ENCODE measurements around the gene MTMR12.

- TF ChIP-seq TSHZ2 (CRISPR knock-in tag; IDR thresholded peaks at IDR 0.05): no peak
- TF ChIP-seq, protein P1, sequence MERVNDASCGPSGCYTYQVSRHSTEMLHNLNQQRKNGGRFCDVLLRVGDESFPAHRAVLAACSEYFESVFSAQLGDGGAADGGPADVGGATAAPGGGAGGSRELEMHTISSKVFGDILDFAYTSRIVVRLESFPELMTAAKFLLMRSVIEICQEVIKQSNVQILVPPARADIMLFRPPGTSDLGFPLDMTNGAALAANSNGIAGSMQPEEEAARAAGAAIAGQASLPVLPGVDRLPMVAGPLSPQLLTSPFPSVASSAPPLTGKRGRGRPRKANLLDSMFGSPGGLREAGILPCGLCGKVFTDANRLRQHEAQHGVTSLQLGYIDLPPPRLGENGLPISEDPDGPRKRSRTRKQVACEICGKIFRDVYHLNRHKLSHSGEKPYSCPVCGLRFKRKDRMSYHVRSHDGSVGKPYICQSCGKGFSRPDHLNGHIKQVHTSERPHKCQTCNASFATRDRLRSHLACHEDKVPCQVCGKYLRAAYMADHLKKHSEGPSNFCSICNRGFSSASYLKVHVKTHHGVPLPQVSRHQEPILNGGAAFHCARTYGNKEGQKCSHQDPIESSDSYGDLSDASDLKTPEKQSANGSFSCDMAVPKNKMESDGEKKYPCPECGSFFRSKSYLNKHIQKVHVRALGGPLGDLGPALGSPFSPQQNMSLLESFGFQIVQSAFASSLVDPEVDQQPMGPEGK (CRISPR knock-in tag; IDR thresholded peaks at IDR 0.05; ENCODE audit: borderline replicate concordance): no peak
- no peak for TF ChIP-seq PPARA (CRISPR knock-in tag; IDR thresholded peaks at IDR 0.05; ENCODE audit: borderline replicate concordance)
- no peak for TF ChIP-seq ZFP30 (CRISPR knock-in tag; IDR thresholded peaks at IDR 0.05)
- TF ChIP-seq SNAI2 (CRISPR knock-in tag; IDR thresholded peaks at IDR 0.05): no peak
- no peak for TF ChIP-seq ZNF8 (CRISPR knock-in tag; IDR thresholded peaks at IDR 0.05)
- no peak for TF ChIP-seq BACH2 (CRISPR knock-in tag; IDR thresholded peaks at IDR 0.05; ENCODE audit: borderline replicate concordance)
- TF ChIP-seq, protein P2, sequence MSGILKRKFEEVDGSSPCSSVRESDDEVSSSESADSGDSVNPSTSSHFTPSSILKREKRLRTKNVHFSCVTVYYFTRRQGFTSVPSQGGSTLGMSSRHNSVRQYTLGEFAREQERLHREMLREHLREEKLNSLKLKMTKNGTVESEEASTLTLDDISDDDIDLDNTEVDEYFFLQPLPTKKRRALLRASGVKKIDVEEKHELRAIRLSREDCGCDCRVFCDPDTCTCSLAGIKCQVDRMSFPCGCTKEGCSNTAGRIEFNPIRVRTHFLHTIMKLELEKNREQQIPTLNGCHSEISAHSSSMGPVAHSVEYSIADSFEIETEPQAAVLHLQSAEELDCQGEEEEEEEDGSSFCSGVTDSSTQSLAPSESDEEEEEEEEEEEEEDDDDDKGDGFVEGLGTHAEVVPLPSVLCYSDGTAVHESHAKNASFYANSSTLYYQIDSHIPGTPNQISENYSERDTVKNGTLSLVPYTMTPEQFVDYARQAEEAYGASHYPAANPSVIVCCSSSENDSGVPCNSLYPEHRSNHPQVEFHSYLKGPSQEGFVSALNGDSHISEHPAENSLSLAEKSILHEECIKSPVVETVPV (CRISPR knock-in tag; IDR thresholded peaks at IDR 0.05): no peak
- TF ChIP-seq RARB (CRISPR knock-in tag; IDR thresholded peaks at IDR 0.05): no peak
- TF ChIP-seq POU6F1 (CRISPR knock-in tag; IDR thresholded peaks at IDR 0.05; ENCODE audit: borderline replicate concordance, low read depth): no peak
- TF ChIP-seq OSR1 (CRISPR knock-in tag; IDR thresholded peaks at IDR 0.05): no peak
Measured at GRCh38 chr5:32360906-32361305, 48.2 kb upstream of the MTMR12 start.

All from SK-N-SH treated with all-trans-retinoic acid at 6 μM for 48 hours (cell line).